Vagina (tissue), 2 donors: ENCODE results near the gene CPPED1. TPM values are rescaled to one million over a fixed set of nuclear protein-coding genes. Genes with fewer than 3 reads are reported as not detected.
A peak's percentile ranks its signal among the peaks of the same experiment; 100 is the strongest.
"Not testable (repeated sequence)": the region's sequence is repeated elsewhere in the genome, so short reads cannot be mapped to it uniquely, and the experiment has no call there.

Experiments used
- DNase-seq, 2 donors: peaks; one replicate each; pipeline ENCODE4 v3.0.0-alpha.2; 2017; ENCODE audit errors: extremely low spot score in 2 of 2
- H3K27ac ChIP-seq: fragments of 200-600 bp; sonication (generic); one replicate; pipeline ENCODE4 v1.5.1; 2019
- H3K27me3 ChIP-seq: fragments of 200-600 bp; sonication (generic); one replicate; pipeline ENCODE4 v1.5.1; 2019
- H3K36me3 ChIP-seq, 2 donors: fragments of 200-600 bp; sonication (generic); one replicate each; pipeline ENCODE4 v1.5.1; 2017 to 2019
- H3K4me1 ChIP-seq: fragments of 200-600 bp; sonication (generic); one replicate; pipeline ENCODE4 v1.5.1; 2019
- H3K4me3 ChIP-seq, 2 donors: fragments of 200-600 bp; sonication (generic); 1 replicate in 1 of 2; 2 replicates in 1 of 2; pipeline ENCODE4 v1.5.1; 2016 to 2019
- H3K9me3 ChIP-seq: fragments of 200-600 bp; sonication (generic); one replicate; pipeline ENCODE4 v1.5.1; 2019
- CTCF ChIP-seq, 3 experiments: fragments of 450-650 bp in 2 of 3; fragments of 200-600 bp in 1 of 3; sonication (generic) in 1 of 3; IDR thresholded peaks; one replicate each; pipeline ENCODE4 v1.5.1; 2017 to 2019; ENCODE audit warnings: antibody characterized with exemption in 3 of 3, mild to moderate bottlenecking in 2 of 3, moderate library complexity in 2 of 3
- POLR2A ChIP-seq, 2 donors: fragments of 450-650 bp; IDR thresholded peaks; one replicate each; pipeline ENCODE4 v1.6.1; 2017; ENCODE audit warnings: antibody characterized with exemption in 2 of 2, mild to moderate bottlenecking in 2 of 2, moderate library complexity in 2 of 2
- POLR2AphosphoS5 ChIP-seq, 2 donors: sonication (generic); formaldehyde crosslinking; IDR thresholded peaks; one replicate each; pipeline ENCODE4 v1.9.0; 2017; ENCODE audit warnings: antibody characterized with exemption in 2 of 2, mild to moderate bottlenecking in 2 of 2, low read depth in 1 of 2; ENCODE audit not compliant: insufficient read depth in 1 of 2
- intact Hi-C: fragments of 100-400 bp; cut with DNase I; formaldehyde crosslinking; loops from one replicate; pipeline ENCODE4 v1.15.1; 2023
- total RNA-seq: library from RNA; depleted of rRNA; stranded (reverse); fragments of >200 nt; gene quantifications from one replicate; pipeline ENCODE4 v1.2.3, GENCODE V29; 2016

Gene CPPED1
- total RNA-seq, 1 donor from 2014 or later, result 15.2 TPM

- TF ChIP-seq CTCF (IDR thresholded peaks at IDR 0.05) (no peak), POLR2AphosphoS5 (IDR thresholded peaks at IDR 0.05; ENCODE audit: insufficient read depth in 1 of 2, low read depth in 1 of 2) (no peak), POLR2A (IDR thresholded peaks at IDR 0.05) (no peak)
- DNase-seq, result no peak
- intact Hi-C loops, result no loop called here
- Histone ChIP-seq H3K27me3 (no peaks in the 10 kb centered on the region), H3K27ac (no peak overlapping the region), H3K9me3 (no peaks in the 10 kb centered on the region), H3K36me3 (no peaks in the 10 kb centered on the region), H3K4me3 (no peak overlapping the region), H3K4me1 (no peaks in the 10 kb centered on the region)
Measured at GRCh38 chr16:12826559-12826958, 22.9 kb upstream of the CPPED1 start.

- peaks cover 9% of the 10 kb centered on the region for H3K4me1 ChIP-seq
- no peaks in the 10 kb centered on the region for H3K27me3 ChIP-seq
- no peaks in the 10 kb centered on the region for H3K9me3 ChIP-seq
- no peaks in the 10 kb centered on the region for H3K36me3 ChIP-seq
- no peak overlapping the region for H3K27ac ChIP-seq
- intact Hi-C loops, result no loop called here
- no peak overlapping the region for H3K4me3 ChIP-seq
- no peak for DNase-seq
- peak; percentile 57 to 63 (median 59) for TF ChIP-seq CTCF (IDR thresholded peaks at IDR 0.05)
- no peak for TF ChIP-seq POLR2A (IDR thresholded peaks at IDR 0.05)
Measured at GRCh38 chr16:12819126-12820117, 15.7 kb upstream of the CPPED1 start.

- Histone ChIP-seq H3K4me3 (no peak overlapping the region), H3K9me3 (no peaks in the 10 kb centered on the region), H3K4me1 (peaks cover 9% of the 10 kb centered on the region), H3K27me3 (no peaks in the 10 kb centered on the region), H3K27ac (no peak overlapping the region), H3K36me3 (no peaks in the 10 kb centered on the region)
- intact Hi-C loops, result no loop called here
- TF ChIP-seq CTCF (IDR thresholded peaks at IDR 0.05) (no peak), POLR2AphosphoS5 (IDR thresholded peaks at IDR 0.05; ENCODE audit: insufficient read depth in 1 of 2, low read depth in 1 of 2) (no peak), POLR2A (IDR thresholded peaks at IDR 0.05) (no peak)
- no peak for DNase-seq
Measured at GRCh38 chr16:12818326-12818725, 14.6 kb upstream of the CPPED1 start.

GRCh38 chr16:12816791-12817214, 13.1 kb upstream of the CPPED1 start:
- intact Hi-C loops, H3K27ac ChIP-seq: not testable (repeated sequence)

GRCh38 chr16:12815361-12815760, 11.7 kb upstream of the CPPED1 start:
- H3K4me1 ChIP-seq, result peaks cover 9% of the 10 kb centered on the region
- TF ChIP-seq CTCF (IDR thresholded peaks at IDR 0.05) (no peak), POLR2A (IDR thresholded peaks at IDR 0.05) (no peak), POLR2AphosphoS5 (IDR thresholded peaks at IDR 0.05; ENCODE audit: insufficient read depth in 1 of 2, low read depth in 1 of 2) (no peak)
- H3K27me3 ChIP-seq, result no peaks in the 10 kb centered on the region
- no peaks in the 10 kb centered on the region for H3K9me3 ChIP-seq
- intact Hi-C loops, result no loop called here
- H3K4me3 ChIP-seq, result no peak overlapping the region
- H3K27ac ChIP-seq, result no peak overlapping the region
- no peaks in the 10 kb centered on the region for H3K36me3 ChIP-seq
- no peak for DNase-seq

More at GRCh38 chr16:12816791-12817214, 13.1 kb upstream of the CPPED1 start:
- not testable (repeated sequence) for H3K36me3 ChIP-seq, DNase-seq, H3K9me3 ChIP-seq, H3K4me3 ChIP-seq, H3K27me3 ChIP-seq, H3K4me1 ChIP-seq

- H3K36me3 ChIP-seq, DNase-seq, H3K27me3 ChIP-seq, H3K9me3 ChIP-seq, intact Hi-C loops, H3K4me3 ChIP-seq, H3K27ac ChIP-seq, H3K4me1 ChIP-seq: not testable (repeated sequence)
Measured at GRCh38 chr16:12813734-12814133, 10.0 kb upstream of the CPPED1 start.

GRCh38 chr16:12813321-12813720, 9.6 kb upstream of the CPPED1 start:
- H3K4me1 ChIP-seq, H3K27ac ChIP-seq, DNase-seq, H3K9me3 ChIP-seq, H3K36me3 ChIP-seq, intact Hi-C loops, H3K4me3 ChIP-seq, H3K27me3 ChIP-seq: not testable (repeated sequence)
